Uterus (tissue), 2 donors: ENCODE data around the gene RNF123.
"Not testable (repeated sequence)": the region's sequence is repeated elsewhere in the genome, so short reads cannot be mapped to it uniquely, and the experiment has no call there.

ENCODE experiments used
- CTCF ChIP-seq, 4 experiments: fragments of 200-600 bp in 2 of 4; fragments of 450-650 bp in 2 of 4; sonication (generic) in 2 of 4; IDR thresholded peaks; one replicate each; pipeline ENCODE4 v1.5.1; 2016 to 2019; ENCODE audit warnings: antibody characterized with exemption in 4 of 4, mild to moderate bottlenecking in 2 of 4, moderate library complexity in 1 of 4
- POLR2A ChIP-seq, 2 donors: fragments of 450-650 bp; IDR thresholded peaks; one replicate each; pipeline ENCODE4 v1.6.1; 2016; ENCODE audit warnings: antibody characterized with exemption in 2 of 2, mild to moderate bottlenecking in 1 of 2, moderate library complexity in 1 of 2

DNA sequence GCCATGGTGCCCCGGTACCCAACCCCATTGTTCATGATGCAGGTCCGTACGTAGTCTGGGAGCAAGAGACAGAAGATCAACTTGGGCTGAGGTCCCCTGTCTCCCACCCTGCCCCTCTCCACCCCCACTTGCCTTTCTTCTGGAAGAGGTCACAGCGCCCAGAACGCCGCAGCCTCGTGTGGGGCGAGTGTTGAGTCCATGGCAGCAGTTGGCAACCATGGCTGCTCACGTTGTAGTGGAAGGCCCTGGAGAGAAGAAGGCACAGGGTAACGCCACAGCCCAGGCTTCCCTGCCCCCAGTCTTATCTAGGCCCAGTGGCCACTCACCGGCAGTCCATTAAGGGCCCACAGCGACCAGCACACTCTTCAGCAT is 1.9 kb upstream of the RNF123 start:
- TF ChIP-seq CTCF, POLR2A (IDR thresholded peaks at IDR 0.05): not testable (repeated sequence)
